A549 (cell line): ENCODE results near the gene RAET1L. TPM values are rescaled to one million over a fixed set of nuclear protein-coding genes. Genes with fewer than 3 reads are reported as not detected.
"Not testable (repeated sequence)": the region's sequence is repeated elsewhere in the genome, so short reads cannot be mapped to it uniquely, and the experiment has no call there.

Experiments
- ATAC-seq, 2 experiments: fragments of 200-7000 bp in 1 of 2; fragments of >200 bp in 1 of 2; cut with Nextera tagmentation in 1 of 2; cut with Tn5 transposase in 1 of 2; 3 replicates each; pipeline versions ENCODE4 v1.8.0 to v1.9.1; 2018 to 2020; ENCODE audit warnings: mild to moderate bottlenecking in 1 of 2, moderate library complexity in 1 of 2
- CTCF ChIA-PET: fragments of 300-600 bp; sonication (Branson Sonifier 250); formaldehyde crosslinking; extraction: SDS; loops from one replicate; lab custom pipeline; 2021; ENCODE audit warnings: antibody characterized with exemption, inconsistent platforms; lab: Yijun Ruan, JAX
- POLR2A ChIA-PET: fragments of 350-600 bp; formaldehyde crosslinking; extraction: SDS; loops from one replicate; lab custom pipeline; 2021; ENCODE audit warnings: antibody characterized with exemption, inconsistent platforms; lab: Yijun Ruan, JAX
- DNase-seq, 2 experiments: peaks; one replicate each; pipeline versions ENCODE4 v3.0.0 to v3.0.0-alpha.2; 2011 to 2016; ENCODE audit warnings: low read depth in 1 of 2, low spot score in 1 of 2
- FAIRE-seq: peaks from 2 replicates; lab custom pipeline; 2011; peaks lifted over from hg19 to GRCh38; lab: Jason Lieb, UNC
- H3K27ac ChIP-seq, 2 experiments: fragments of >200 bp; sonication (Bioruptor Twin); formaldehyde crosslinking; 3 replicates each; pipeline ENCODE4 v1.5.1; 2016 to 2017
- H3K4me1 ChIP-seq: fragments of >200 bp; sonication (Bioruptor Twin); formaldehyde crosslinking; 3 replicates; pipeline ENCODE4 v1.6.1; 2016
- H3K4me2 ChIP-seq: fragments of >200 bp; sonication (Bioruptor Twin); formaldehyde crosslinking; 3 replicates; pipeline ENCODE4 v1.6.1; 2016
- H3K4me3 ChIP-seq: fragments of >200 bp; sonication (Bioruptor Twin); formaldehyde crosslinking; 3 replicates; pipeline ENCODE4 v1.5.1; 2016
- H3K9me3 ChIP-seq: fragments of >200 bp; sonication (Bioruptor Twin); formaldehyde crosslinking; 3 replicates; pipeline ENCODE4 v1.6.1; 2016
- CBX8 ChIP-seq: fragments of 200-600 bp; sonication (generic); IDR thresholded peaks from 2 replicates; pipeline ENCODE4 v1.6.1; 2016
- CHD4 ChIP-seq: fragments of 200-600 bp; sonication (generic); IDR thresholded peaks from 2 replicates; pipeline ENCODE4 v1.6.1; 2016; ENCODE audit warnings: antibody characterized with exemption, mild to moderate bottlenecking, borderline replicate concordance
- ESRRA ChIP-seq: fragments of 150-350 bp; IDR thresholded peaks from 2 replicates; pipeline ENCODE4 v1.6.1; 2014; ENCODE audit warnings: mild to moderate bottlenecking, low read length, borderline replicate concordance
- HDAC2 ChIP-seq: fragments of 200-600 bp; sonication (generic); IDR thresholded peaks from 2 replicates; pipeline ENCODE4 v1.6.1; 2016
- HEYL ChIP-seq: fragments of 250-450 bp; sonication (Bioruptor Pico); IDR thresholded peaks from 2 replicates; pipeline ENCODE4 v1.8.0; 2021; ENCODE audit warnings: mild to moderate bottlenecking, moderate library complexity
- HOXB13 ChIP-seq: fragments of 250-450 bp; sonication (Bioruptor Pico); IDR thresholded peaks from 2 replicates; pipeline ENCODE4 v1.5.0; 2020; ENCODE audit warnings: low read depth, mild to moderate bottlenecking, moderate library complexity
- JUN ChIP-seq, 2 experiments: fragments of >200 bp; sonication (Bioruptor Twin); formaldehyde crosslinking; IDR thresholded peaks; 2 replicates in 1 of 2; 3 replicates in 1 of 2; pipeline ENCODE4 v1.6.1; 2016 to 2017
- JUNB ChIP-seq: fragments of >200 bp; sonication (Bioruptor Twin); formaldehyde crosslinking; IDR thresholded peaks from 2 replicates; pipeline ENCODE4 v1.6.1; 2016
- MAZ ChIP-seq: fragments of 150-350 bp; IDR thresholded peaks from 2 replicates; pipeline ENCODE4 v1.6.1; 2014; ENCODE audit warnings: antibody characterized with exemption, low read depth, low read length, borderline replicate concordance
- NFE2L2 ChIP-seq: fragments of 150-350 bp; conservative IDR thresholded peaks from 2 replicates; pipeline ENCODE4 v1.6.1; 2014; ENCODE audit warnings: low read length
- PHF8 ChIP-seq: fragments of 200-600 bp; sonication (generic); IDR thresholded peaks from 2 replicates; pipeline ENCODE4 v1.6.1; 2016; ENCODE audit warnings: low read depth, mild to moderate bottlenecking, antibody characterized with exemption, moderate library complexity, borderline replicate concordance
- RCOR1 ChIP-seq: fragments of 150-350 bp; IDR thresholded peaks from 2 replicates; pipeline ENCODE4 v1.6.1; 2014; ENCODE audit warnings: antibody characterized with exemption, low read length, low read depth
- SMC3 ChIP-seq: fragments of >200 bp; sonication (Bioruptor Twin); formaldehyde crosslinking; IDR thresholded peaks from 3 replicates; pipeline ENCODE4 v1.6.1; 2018; ENCODE audit warnings: inconsistent platforms
- TP53 ChIP-seq: fragments of 250-450 bp; sonication (Bioruptor Pico); IDR thresholded peaks from 2 replicates; pipeline ENCODE4 v1.5.0; 2021; ENCODE audit warnings: mild to moderate bottlenecking, moderate library complexity
- WGBS: methylation state at CpG from one replicate; pipeline ENCODE4 v1.1.6; 2017; ENCODE audit errors: missing lambda C conversion rate; 5-methylcytosine and 5-hydroxymethylcytosine counted together
- polyA plus RNA-seq, 4 experiments: library from polyadenylated mRNA; depleted of rRNA in 3 of 4; stranded (reverse); fragments of >200 nt; fragmentation: RNase III in 1 of 4; extraction: RNeasy Plus Mini Kit Qiagen cat#74134 plus additional on column Dnase treatment in 1 of 4; gene quantifications; 2 replicates in 3 of 4; 3 replicates in 1 of 4; pipeline ENCODE4 v1.2.3, GENCODE V29; 2011 to 2017
- TF ChIP-seq, protein P1 (sequence below): IDR thresholded peaks from 2 replicates; pipeline ENCODE4 v1.6.1; 2012
- TF ChIP-seq, protein P2 (sequence below): fragments of 250-450 bp; sonication (Bioruptor Pico); IDR thresholded peaks from 2 replicates; pipeline ENCODE4 v1.5.0; 2020; ENCODE audit warnings: low read depth, mild to moderate bottlenecking, moderate library complexity

RAET1L gene
- polyA plus RNA-seq, 2 of the 4 experiments (the other 2 are of a cell fraction), result 0.22 TPM; not detected in 1

DNA sequence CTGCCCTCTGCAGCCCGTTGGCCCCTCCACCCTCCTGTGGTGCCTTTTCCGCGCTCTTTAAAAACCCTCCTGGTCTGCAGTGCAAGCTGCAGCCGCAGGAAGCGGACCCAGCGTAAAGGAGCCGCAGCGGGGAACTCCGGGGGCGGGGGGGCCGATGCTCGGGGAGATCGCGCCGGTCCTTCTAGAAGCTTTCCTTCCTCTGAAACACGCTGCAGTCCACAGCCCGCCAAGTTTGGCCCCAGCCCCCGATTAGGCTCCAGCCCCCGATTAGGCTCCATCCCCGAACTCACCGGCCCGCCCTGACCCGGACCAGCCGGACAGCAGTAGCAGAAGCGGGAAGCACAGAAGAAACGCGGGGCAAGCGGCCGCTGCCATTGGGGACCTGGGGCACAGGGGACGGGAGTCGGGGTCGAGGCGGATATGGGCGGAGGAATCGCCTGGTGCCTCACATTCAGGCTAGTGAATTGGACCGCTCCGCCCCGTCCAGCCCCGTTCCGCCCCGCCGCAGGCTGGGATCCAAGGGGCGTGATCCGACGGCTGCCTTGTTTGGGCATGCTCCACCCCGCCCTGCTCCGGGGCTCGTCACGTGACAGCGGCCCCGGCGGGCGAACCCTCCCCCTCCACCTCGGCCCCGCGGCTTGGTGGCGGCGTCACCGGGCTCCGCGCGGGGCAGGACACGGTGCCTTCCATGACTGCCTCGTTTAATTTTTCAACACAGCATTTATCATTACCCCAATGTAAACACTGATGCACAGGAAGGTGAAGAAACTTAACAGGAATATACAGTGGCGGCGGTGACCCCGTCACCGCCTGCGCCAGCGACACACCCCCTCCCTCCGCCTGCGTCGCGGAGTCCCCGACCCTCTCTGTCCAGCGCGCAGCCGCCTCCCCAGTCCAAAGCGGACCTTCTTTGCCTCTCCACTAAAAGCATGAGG is 20.3 kb downstream of the RAET1L start (continued):
- TF ChIP-seq HOXB13, result no peak

DNA sequence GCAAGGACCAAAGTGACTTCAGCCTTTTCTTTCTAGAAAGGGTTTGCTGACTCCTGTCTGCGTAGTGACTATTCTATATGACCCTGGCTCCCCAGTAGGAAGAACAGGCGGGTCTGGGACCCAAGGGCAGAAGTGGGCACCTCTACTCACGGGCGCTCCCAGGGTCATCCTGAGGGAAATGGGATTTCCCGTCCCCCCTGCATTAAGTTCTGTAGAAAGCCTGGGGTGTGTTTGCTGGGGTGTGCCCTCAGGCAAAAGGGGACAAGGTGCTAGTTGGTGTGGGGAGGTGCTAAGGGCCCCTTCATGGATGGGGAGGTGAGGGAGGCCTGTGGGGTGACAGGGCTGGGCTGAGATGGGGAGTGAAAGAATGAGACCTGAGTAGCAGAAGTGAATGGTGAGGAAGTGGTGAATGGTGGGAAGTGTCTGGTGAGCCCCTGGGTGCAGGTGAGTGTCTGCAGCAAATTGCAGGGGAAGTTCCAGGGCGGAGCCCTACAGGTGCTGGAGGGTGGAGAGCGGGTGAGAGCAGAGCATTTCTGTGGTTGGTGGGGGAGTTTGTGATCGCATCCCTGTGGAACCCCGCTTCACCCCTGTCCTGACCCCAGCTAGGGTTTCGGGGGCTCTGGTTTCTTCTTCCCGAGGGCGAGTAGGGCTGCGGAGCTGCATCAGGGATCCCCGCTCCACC is 21.1 kb downstream of the RAET1L start:
- FAIRE-seq (no peak), ATAC-seq (peak; percentile 19 to 23; a peak in 3 of 6 replicates), DNase-seq (no peak)
- Histone ChIP-seq H3K9me3 (no peaks in the 10 kb centered on the region), H3K27ac (peak overlapping the region; percentile 77 to 94), H3K4me3 (peak overlapping the region; percentile 80), H3K4me1 (peaks cover 11% of the 10 kb centered on the region; the same call in 2 of the 3 replicates), H3K4me2 (peak overlapping the region; percentile 81)
- ChIA-PET CTCF (no interaction called here), POLR2A (interaction anchor here (0.6 to 1.0 kb wide), 2 partner anchors 40 to 65 kb away, joined by 3 to 4 read pairs; partner anchors contain the start of genes ULBP1 and ULBP3)
- TF ChIP-seq HEYL (CRISPR knock-in tag), result no peak
- TF ChIP-seq, protein P1, sequence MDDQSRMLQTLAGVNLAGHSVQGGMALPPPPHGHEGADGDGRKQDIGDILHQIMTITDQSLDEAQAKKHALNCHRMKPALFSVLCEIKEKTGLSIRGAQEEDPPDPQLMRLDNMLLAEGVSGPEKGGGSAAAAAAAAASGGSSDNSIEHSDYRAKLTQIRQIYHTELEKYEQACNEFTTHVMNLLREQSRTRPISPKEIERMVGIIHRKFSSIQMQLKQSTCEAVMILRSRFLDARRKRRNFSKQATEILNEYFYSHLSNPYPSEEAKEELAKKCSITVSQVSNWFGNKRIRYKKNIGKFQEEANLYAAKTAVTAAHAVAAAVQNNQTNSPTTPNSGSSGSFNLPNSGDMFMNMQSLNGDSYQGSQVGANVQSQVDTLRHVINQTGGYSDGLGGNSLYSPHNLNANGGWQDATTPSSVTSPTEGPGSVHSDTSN, result no peak
- no peak for TF ChIP-seq PHF8
- no peak for TF ChIP-seq JUNB
- TF ChIP-seq CHD4, result no peak
- no peak for TF ChIP-seq ESRRA
- no peak for TF ChIP-seq HDAC2
- no peak for TF ChIP-seq TP53 (CRISPR knock-in tag)
- TF ChIP-seq MAZ, result no peak
- TF ChIP-seq, protein P2, sequence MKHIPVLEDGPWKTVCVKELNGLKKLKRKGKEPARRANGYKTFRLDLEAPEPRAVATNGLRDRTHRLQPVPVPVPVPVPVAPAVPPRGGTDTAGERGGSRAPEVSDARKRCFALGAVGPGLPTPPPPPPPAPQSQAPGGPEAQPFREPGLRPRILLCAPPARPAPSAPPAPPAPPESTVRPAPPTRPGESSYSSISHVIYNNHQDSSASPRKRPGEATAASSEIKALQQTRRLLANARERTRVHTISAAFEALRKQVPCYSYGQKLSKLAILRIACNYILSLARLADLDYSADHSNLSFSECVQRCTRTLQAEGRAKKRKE, result no peak
- TF ChIP-seq JUN (IDR thresholded peaks at IDR 0.05), result no peak
- no peak for TF ChIP-seq HOXB13
- TF ChIP-seq NFE2L2, result no peak
- 38% methylated on average over 12 of the region's 14 CpGs for WGBS

DNA sequence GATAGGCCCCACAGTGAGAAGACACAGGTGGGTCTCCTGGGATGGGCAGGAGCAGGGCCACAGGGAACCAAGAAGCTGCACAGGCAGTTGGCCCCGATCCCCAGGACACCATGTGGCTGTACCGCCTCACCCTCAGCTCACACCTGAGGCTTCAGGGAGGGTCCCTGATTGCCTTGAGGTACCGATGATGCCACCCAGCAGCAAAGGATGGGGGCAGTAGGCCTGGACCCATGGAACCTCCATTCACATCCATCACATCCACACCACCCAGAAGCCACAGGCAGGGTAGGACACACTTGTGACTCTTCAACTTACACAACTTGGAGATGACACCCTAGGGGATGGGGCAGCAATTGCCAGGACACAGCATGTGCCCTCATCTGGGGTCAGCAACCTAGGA is 21.7 kb downstream of the RAET1L start:
- H3K4me1 ChIP-seq, H3K4me2 ChIP-seq, POLR2A ChIA-PET, H3K27ac ChIP-seq, H3K9me3 ChIP-seq, DNase-seq, FAIRE-seq, CTCF ChIA-PET, H3K4me3 ChIP-seq, ATAC-seq: not testable (repeated sequence)
- 97% methylated on average over 3 of the region's 3 CpGs for WGBS

DNA sequence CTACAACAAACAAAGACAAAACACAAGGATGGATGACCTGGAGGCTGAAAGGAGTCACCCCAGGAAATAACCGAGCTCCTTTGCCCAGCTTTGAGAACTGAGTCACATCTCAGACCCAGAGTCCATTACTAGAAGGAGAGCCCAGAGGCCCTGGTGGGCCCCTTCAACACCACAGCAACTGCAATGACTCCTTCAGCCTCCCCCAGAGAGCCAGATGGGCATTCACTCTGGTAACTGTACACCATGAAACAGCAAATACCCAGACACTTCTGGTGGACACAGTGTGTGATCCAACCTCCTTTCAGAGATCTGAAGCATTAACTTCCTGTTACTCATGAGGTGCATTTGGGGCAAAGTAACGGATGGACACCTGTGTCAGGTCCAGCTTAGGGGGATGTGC is 22.6 kb downstream of the RAET1L start:
- TF ChIP-seq RCOR1, result no peak
- no peak for TF ChIP-seq JUN (IDR thresholded peaks at IDR 0.05)
- no peak for TF ChIP-seq SMC3
- TF ChIP-seq CHD4, result no peak
- no peak for TF ChIP-seq CBX8
- no peak for FAIRE-seq
- H3K4me3 ChIP-seq, result no peak overlapping the region
- ChIA-PET POLR2A (no interaction called here), CTCF (no interaction called here)
- H3K4me1 ChIP-seq, result peaks cover 4% of the 10 kb centered on the region; the same call in 1 of the 3 replicates
- H3K27ac ChIP-seq, result no peak overlapping the region
- no peak overlapping the region for H3K4me2 ChIP-seq
- no peaks in the 10 kb centered on the region for H3K9me3 ChIP-seq
- 93% methylated on average over 2 of the region's 2 CpGs for WGBS
- no peak for ATAC-seq
- DNase-seq, result no peak
